HG03575 (cell line): Measurements from ENCODE around the gene GGT6.

Experiments used
- ATAC-seq: cut with Tn5 transposase; IDR thresholded peaks from one replicate; pipeline ENCODE4 v1.9.1; 2021; ENCODE audit not compliant: unreplicated experiment, insufficient number of reproducible peaks, low FRiP score; ENCODE audit errors: extremely low read depth

GGT6 gene

GRCh38 chr17:4514779-4515178 lies 45.6 kb downstream of the GGT6 start:
- no peak for ATAC-seq

GRCh38 chr17:4514206-4514605 lies 46.2 kb downstream of the GGT6 start:
- ATAC-seq = no peak

GRCh38 chr17:4513113-4514032 lies 47.0 kb downstream of the GGT6 start:
- ATAC-seq = no peak

GRCh38 chr17:4512156-4513112 lies 47.9 kb downstream of the GGT6 start:
- ATAC-seq = no peak

- ATAC-seq = no peak
Measured at GRCh38 chr17:4511199-4511932, 49.0 kb downstream of the GGT6 start.

- ATAC-seq = no peak
Measured at GRCh38 chr17:4510618-4510941, 49.8 kb downstream of the GGT6 start.

GRCh38 chr17:4509923-4510617 lies 50.3 kb downstream of the GGT6 start:
- no peak for ATAC-seq

- no peak for ATAC-seq
Measured at GRCh38 chr17:4509401-4509800, 51.0 kb downstream of the GGT6 start.

GRCh38 chr17:4508207-4508606 lies 52.2 kb downstream of the GGT6 start:
- no peak for ATAC-seq

GRCh38 chr17:4507361-4508111 lies 52.8 kb downstream of the GGT6 start:
- ATAC-seq = no peak
